Panc1 (cell line): ENCODE results near the gene MTA2. TPM values are rescaled to one million over a fixed set of nuclear protein-coding genes. Genes with fewer than 3 reads are reported as not detected.

Source experiments
- ATAC-seq: fragments of 200-7000 bp; cut with Tn5 transposase; 2 replicates; pipeline ENCODE4 v1.9.1; 2020; ENCODE audit warnings: mild to moderate bottlenecking, moderate library complexity
- BruUV-seq: library from RNA; stranded (reverse); fragments of 400-500 nt; replicated peaks from 2 replicates; lab custom pipeline; 2021; lab: Mats Ljungman, UMichigan
- CTCF ChIA-PET: fragments of 300-600 bp; sonication (Branson Sonifier 250); formaldehyde crosslinking; loops from one replicate; lab custom pipeline; 2022; ENCODE audit warnings: antibody characterized with exemption; lab: Charles Lee
- POLR2A ChIA-PET: fragments of 300-600 bp; sonication (Branson Sonifier 250); formaldehyde crosslinking; loops from one replicate; lab custom pipeline; 2022; ENCODE audit warnings: antibody characterized with exemption; lab: Charles Lee
- DNase-seq: peaks from one replicate; pipeline ENCODE4 v3.0.0-alpha.2; 2010; ENCODE audit warnings: low read depth, low spot score
- H3K27ac ChIP-seq: 2 replicates; pipeline ENCODE4 v1.5.1; 2011; ENCODE audit warnings: mild to moderate bottlenecking, low read length, inconsistent platforms
- H3K27me3 ChIP-seq: fragments of 200-500 bp; sonication (Bioruptor generic); 2 replicates; pipeline ENCODE4 v1.6.0; 2014; ENCODE audit warnings: low read length, inconsistent platforms; ENCODE audit not compliant: control insufficient read depth, insufficient read depth
- H3K36me3 ChIP-seq: fragments of 200-500 bp; sonication (Bioruptor generic); 2 replicates; pipeline ENCODE4 v1.5.1; 2014; ENCODE audit warnings: inconsistent platforms, mild to moderate bottlenecking, low read length, moderate library complexity; ENCODE audit not compliant: control insufficient read depth, insufficient read depth
- H3K4me1 ChIP-seq: 2 replicates; pipeline ENCODE4 v1.5.1; 2011; ENCODE audit warnings: inconsistent platforms, mild to moderate bottlenecking, low read length, moderate library complexity; ENCODE audit not compliant: control insufficient read depth, insufficient read depth
- H3K4me3 ChIP-seq, 2 experiments: 2 replicates each; pipeline ENCODE4 v1.5.1; 2011 to 2012; ENCODE audit warnings: low read depth in 2 of 2, low read length in 2 of 2, mild to moderate bottlenecking in 2 of 2, inconsistent platforms in 1 of 2, moderate library complexity in 1 of 2
- H3K9me3 ChIP-seq: fragments of 200-500 bp; sonication (Bioruptor generic); 2 replicates; pipeline ENCODE4 v1.5.1; 2014; ENCODE audit warnings: low read depth, mild to moderate bottlenecking, inconsistent platforms, low read length, moderate library complexity; ENCODE audit not compliant: control insufficient read depth, insufficient read depth
- POLR2AphosphoS5 ChIP-seq: IDR thresholded peaks from 2 replicates; pipeline ENCODE4 v1.6.1; 2012; ENCODE audit warnings: mild to moderate bottlenecking, low read depth, low read length, moderate library complexity
- SIN3A ChIP-seq: IDR thresholded peaks from 2 replicates; pipeline ENCODE4 v1.6.1; 2012; ENCODE audit warnings: low read depth, mild to moderate bottlenecking, low read length, moderate library complexity, borderline replicate concordance; ENCODE audit not compliant: insufficient read depth
- TCF7L2 ChIP-seq: IDR thresholded peaks from 2 replicates; pipeline ENCODE4 v1.6.1; 2011; ENCODE audit warnings: mild to moderate bottlenecking, low read depth, low read length, inconsistent platforms
- in situ Hi-C: cut with HindIII; loops from 2 replicates; pipeline ENCODE4 v1.10.0; 2016; ENCODE audit warnings: low sequenced_read_pairs, low pct_unique_long_range_greater_than_20kb
- intact Hi-C: fragments of 100-400 bp; cut with micrococcal nuclease; formaldehyde crosslinking; loops from one replicate; pipeline ENCODE4 v1.10.0; 2022; ENCODE audit not compliant: unreplicated experiment
- total RNA-seq: library from RNA; stranded (reverse); gene quantifications from one replicate; pipeline ENCODE4 v1.2.1, GENCODE V29; 2021; ENCODE audit not compliant: unreplicated experiment
- TF ChIP-seq, protein P1 (sequence below): fragments of 450-650 bp; IDR thresholded peaks from 2 replicates; pipeline ENCODE4 v1.5.1; 2017; ENCODE audit warnings: mild to moderate bottlenecking
- TF ChIP-seq, protein P2 (sequence below), 2 experiments: IDR thresholded peaks; 2 replicates each; pipeline ENCODE4 v1.6.1; 2011 to 2012; ENCODE audit warnings: low read depth in 2 of 2, control low read depth in 1 of 2, low read length in 1 of 2, mild to moderate bottlenecking in 1 of 2, moderate library complexity in 1 of 2; ENCODE audit not compliant: insufficient read depth in 1 of 2

The MTA2 gene
- total RNA-seq, 1 experiment from 2014 or later: 163 TPM

DNA sequence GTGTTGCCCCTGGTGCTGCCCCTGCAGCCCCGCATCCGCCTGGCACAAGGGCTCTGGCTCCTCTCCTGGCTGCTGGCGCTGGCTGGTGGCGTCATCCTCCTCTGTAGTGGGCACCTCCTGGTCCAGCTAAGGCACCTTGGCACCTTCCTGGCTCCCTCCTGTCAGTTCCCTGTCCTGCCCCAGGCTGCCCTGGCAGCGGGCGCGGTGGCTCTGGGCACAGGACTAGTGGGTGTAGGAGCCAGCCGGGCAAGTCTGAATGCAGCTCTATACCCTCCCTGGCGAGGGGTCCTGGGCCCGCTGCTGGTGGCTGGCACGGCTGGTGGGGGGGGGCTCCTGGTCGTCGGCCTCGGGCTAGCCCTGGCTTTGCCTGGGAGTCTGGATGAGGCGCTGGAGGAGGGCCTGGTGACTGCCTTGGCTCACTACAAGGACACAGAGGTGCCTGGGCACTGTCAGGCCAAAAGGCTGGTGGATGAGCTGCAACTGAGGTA is 11.7 kb upstream of the MTA2 start:
- peaks cover 21% of the 10 kb centered on the region for H3K4me1 ChIP-seq
- H3K27me3 ChIP-seq: no peaks in the 10 kb centered on the region
- POLR2A ChIA-PET: no interaction called here
- CTCF ChIA-PET: interaction anchor here (0.7 kb wide), 1 partner anchor 189 kb away, joined by 3 read pairs; no protein-coding TSS in a partner anchor
- TF ChIP-seq TCF7L2 (no peak), SIN3A (no peak), POLR2AphosphoS5 (no peak)
- TF ChIP-seq, protein P1, sequence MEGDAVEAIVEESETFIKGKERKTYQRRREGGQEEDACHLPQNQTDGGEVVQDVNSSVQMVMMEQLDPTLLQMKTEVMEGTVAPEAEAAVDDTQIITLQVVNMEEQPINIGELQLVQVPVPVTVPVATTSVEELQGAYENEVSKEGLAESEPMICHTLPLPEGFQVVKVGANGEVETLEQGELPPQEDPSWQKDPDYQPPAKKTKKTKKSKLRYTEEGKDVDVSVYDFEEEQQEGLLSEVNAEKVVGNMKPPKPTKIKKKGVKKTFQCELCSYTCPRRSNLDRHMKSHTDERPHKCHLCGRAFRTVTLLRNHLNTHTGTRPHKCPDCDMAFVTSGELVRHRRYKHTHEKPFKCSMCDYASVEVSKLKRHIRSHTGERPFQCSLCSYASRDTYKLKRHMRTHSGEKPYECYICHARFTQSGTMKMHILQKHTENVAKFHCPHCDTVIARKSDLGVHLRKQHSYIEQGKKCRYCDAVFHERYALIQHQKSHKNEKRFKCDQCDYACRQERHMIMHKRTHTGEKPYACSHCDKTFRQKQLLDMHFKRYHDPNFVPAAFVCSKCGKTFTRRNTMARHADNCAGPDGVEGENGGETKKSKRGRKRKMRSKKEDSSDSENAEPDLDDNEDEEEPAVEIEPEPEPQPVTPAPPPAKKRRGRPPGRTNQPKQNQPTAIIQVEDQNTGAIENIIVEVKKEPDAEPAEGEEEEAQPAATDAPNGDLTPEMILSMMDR: no peak
- TF ChIP-seq, protein P2, sequence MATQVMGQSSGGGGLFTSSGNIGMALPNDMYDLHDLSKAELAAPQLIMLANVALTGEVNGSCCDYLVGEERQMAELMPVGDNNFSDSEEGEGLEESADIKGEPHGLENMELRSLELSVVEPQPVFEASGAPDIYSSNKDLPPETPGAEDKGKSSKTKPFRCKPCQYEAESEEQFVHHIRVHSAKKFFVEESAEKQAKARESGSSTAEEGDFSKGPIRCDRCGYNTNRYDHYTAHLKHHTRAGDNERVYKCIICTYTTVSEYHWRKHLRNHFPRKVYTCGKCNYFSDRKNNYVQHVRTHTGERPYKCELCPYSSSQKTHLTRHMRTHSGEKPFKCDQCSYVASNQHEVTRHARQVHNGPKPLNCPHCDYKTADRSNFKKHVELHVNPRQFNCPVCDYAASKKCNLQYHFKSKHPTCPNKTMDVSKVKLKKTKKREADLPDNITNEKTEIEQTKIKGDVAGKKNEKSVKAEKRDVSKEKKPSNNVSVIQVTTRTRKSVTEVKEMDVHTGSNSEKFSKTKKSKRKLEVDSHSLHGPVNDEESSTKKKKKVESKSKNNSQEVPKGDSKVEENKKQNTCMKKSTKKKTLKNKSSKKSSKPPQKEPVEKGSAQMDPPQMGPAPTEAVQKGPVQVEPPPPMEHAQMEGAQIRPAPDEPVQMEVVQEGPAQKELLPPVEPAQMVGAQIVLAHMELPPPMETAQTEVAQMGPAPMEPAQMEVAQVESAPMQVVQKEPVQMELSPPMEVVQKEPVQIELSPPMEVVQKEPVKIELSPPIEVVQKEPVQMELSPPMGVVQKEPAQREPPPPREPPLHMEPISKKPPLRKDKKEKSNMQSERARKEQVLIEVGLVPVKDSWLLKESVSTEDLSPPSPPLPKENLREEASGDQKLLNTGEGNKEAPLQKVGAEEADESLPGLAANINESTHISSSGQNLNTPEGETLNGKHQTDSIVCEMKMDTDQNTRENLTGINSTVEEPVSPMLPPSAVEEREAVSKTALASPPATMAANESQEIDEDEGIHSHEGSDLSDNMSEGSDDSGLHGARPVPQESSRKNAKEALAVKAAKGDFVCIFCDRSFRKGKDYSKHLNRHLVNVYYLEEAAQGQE (IDR thresholded peaks at IDR 0.05; ENCODE audit: insufficient read depth in 1 of 2, low read depth in 2 of 2, low read length in 1 of 2): no peak
- H3K27ac ChIP-seq: peak overlapping the region; percentile 63
- peak; percentile 14; the same call in 1 of the 2 replicates for ATAC-seq
- H3K4me3 ChIP-seq: no peak overlapping the region; a peak in 1 of 4 replicates
- H3K9me3 ChIP-seq: no peaks in the 10 kb centered on the region
- intact Hi-C loops: no loop called here
- no peak for DNase-seq
- BruUV-seq: no TSS peak
- H3K36me3 ChIP-seq: no peaks in the 10 kb centered on the region; the same call in 1 of the 2 replicates
- in situ Hi-C loops: no loop called here

DNA sequence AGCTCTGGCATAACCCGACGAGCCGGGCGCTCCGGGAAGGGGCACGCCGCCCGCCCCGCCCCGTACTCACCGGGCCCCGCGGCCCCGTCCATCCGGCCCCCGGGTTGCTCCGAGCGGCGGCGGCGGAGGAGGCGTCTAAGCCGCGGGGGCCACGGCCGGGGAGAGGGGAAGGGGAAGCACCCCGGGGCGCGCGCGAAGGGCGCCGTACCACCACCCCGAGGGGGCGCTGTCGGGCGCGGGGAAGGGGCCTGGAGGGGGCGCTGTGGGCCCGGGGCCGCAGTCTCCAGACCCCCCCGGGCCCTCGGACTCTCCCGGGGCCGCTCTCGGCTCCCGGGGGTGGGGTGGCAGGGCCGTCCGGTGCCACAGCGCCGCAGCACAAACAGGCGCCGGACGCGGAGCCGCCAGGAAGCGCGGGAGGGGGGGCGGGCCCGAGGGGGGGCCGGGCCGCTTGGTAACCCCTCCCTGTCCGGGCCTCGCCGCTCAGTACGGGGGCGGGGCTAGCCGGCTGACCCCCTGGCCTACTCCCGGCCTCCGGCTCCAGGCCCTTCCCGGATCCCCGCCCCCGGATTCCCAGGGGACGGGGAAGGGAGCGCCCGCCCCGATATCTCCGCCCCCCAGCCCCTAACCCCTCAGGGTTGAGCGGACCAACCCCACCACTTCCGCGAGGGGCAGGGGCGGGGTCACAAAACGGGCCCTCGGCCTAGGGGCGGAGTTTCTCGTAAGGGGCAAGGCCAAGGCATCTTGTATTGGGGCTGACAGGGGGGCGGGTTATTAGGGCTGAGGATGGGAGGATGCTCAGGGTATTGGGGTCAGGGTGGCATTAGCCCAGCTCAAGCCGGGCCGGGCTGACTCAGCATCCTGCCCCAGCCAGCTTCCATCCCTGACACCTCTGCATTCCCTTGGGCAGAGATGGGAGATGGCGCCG is 11.0 kb upstream of the MTA2 start, which contains the start of the genes EML3 and ROM1:
TSS of gene EML3 (minus strand) at position 410 of the 925 bp plus-strand sequence. CDS start at position 92, 318 bp downstream.
TSS of gene ROM1 (plus strand) at position 892 of the 925 bp plus-strand sequence. CDS start at position 917, 25 bp downstream.
- ChIA-PET POLR2A (interaction anchor here (0.6 to 0.7 kb wide), 2 partner anchors 28 to 260 kb away, joined by 8 read pairs; no protein-coding TSS in a partner anchor), CTCF (interaction anchor here (0.7 to 1.2 kb wide), 4 partner anchors 11 to 52 kb away, joined by 5 to 8 read pairs (median 6); partner anchors contain the start of genes C11orf98 and MTA2)
- Histone ChIP-seq H3K4me3 (peak within 1 kb of the TSS; percentile 80 to 87), H3K27ac (peak within 1 kb of the TSS; percentile 90), H3K36me3 (no peaks in the 10 kb centered on the region; the same call in 1 of the 2 replicates), H3K4me1 (peaks cover 21% of the 10 kb centered on the region), H3K9me3 (no peaks in the 10 kb centered on the region), H3K27me3 (no peaks in the 10 kb centered on the region)
- intact Hi-C loops: no loop called here
- DNase-seq (no peak), ATAC-seq (peak; percentile 87)
- TF ChIP-seq, protein P2 (IDR thresholded peaks at IDR 0.05; ENCODE audit: insufficient read depth in 1 of 2, low read depth in 2 of 2, low read length in 1 of 2): no peak
- TF ChIP-seq SIN3A: peak; percentile 88; the same call in 1 of the 2 replicates
- TF ChIP-seq TCF7L2: no peak
- TF ChIP-seq, protein P1: peak; percentile 100
- TF ChIP-seq POLR2AphosphoS5: peak; percentile 44; the same call in 1 of the 2 replicates
- in situ Hi-C loops: no loop called here
- BruUV-seq: no TSS peak
